ENCODE data around the gene SMIM24. TPM values are rescaled to one million over a fixed set of nuclear protein-coding genes. Genes with fewer than 3 reads are reported as not detected.

Gene SMIM24
- total and polyA plus RNA-seq, 9 of the 15 experiments (the other 6 are each of a cell fraction or from before 2014, with no cell fraction given): 0.45 to 12.3 (median 1.4) TPM; not detected in 1

DNA sequence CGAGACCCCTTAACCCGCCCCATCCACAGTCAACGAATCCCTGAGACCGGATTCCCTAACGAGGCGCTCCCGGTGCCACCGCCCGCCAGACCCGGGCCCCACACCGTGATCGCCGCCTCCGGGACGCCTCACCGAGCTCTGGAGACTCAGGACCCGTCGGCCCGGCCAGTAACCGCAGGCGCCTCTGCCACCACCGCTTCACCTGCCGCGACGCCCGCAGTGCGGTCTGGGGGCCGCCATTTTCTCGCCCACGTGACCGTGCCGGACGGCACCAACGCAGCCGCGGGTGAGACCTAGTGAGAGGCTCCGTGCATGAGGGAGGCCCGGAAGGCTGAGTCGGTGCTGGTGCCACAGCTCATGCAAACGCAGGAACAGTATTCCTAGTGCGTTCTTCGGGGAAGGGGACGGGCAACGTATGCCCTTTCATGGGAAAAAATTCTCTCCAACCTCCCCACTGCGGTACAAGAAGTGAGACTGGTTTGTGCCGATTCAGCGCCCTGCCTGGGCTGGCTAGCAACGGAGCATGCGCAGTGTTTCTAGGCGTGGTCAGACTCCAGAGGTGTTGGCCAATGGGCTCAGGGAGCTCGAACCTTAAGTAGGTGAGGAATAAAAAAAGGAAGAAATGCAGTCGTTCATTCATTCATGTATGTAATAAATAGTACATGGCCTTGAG lies 20.2 kb upstream of the SMIM24 start, which contains the start of gene DOHH (continued):
- TF ChIP-seq HMGXB4 (CRISPR knock-in tag; IDR thresholded peaks at IDR 0.05) (peak; percentile 90; the same call in 1 of the 2 replicates), JUND (IDR thresholded peaks at IDR 0.05; ENCODE audit: borderline replicate concordance, low read depth, low read length) (peak; percentile 98), JUND (tag; IDR thresholded peaks at IDR 0.05; ENCODE audit: borderline replicate concordance, low read depth, low read length) (peak; percentile 18; the same call in 2 of the 3 replicates), USF1 (CRISPR knock-in tag; IDR thresholded peaks at IDR 0.05) (peak; percentile 100), TCF15 (CRISPR knock-in tag; IDR thresholded peaks at IDR 0.05) (no peak), MAZ (CRISPR knock-in tag; conservative IDR thresholded peaks at IDR 0.05 in 1 of 2, IDR thresholded peaks at IDR 0.05 in 1 of 2) (peak; percentile 60 to 72), CREM (IDR thresholded peaks at IDR 0.05; ENCODE audit: low read depth) (peak; percentile 78), NEUROD1 (IDR thresholded peaks at IDR 0.05; ENCODE audit: borderline replicate concordance, low read depth, low read length, partially characterized antibody) (peak; percentile 89), POLR3A (IDR thresholded peaks at IDR 0.05; ENCODE audit: borderline replicate concordance, extremely low read depth, insufficient read depth, insufficient read length) (no peak)
- TF ChIP-seq, protein P1, sequence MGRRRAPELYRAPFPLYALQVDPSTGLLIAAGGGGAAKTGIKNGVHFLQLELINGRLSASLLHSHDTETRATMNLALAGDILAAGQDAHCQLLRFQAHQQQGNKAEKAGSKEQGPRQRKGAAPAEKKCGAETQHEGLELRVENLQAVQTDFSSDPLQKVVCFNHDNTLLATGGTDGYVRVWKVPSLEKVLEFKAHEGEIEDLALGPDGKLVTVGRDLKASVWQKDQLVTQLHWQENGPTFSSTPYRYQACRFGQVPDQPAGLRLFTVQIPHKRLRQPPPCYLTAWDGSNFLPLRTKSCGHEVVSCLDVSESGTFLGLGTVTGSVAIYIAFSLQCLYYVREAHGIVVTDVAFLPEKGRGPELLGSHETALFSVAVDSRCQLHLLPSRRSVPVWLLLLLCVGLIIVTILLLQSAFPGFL (CRISPR knock-in tag; IDR thresholded peaks at IDR 0.05): 0 out of 2 replicates have a peak, but pooled peaks have one; percentile 68
- TF ChIP-seq, protein P2, sequence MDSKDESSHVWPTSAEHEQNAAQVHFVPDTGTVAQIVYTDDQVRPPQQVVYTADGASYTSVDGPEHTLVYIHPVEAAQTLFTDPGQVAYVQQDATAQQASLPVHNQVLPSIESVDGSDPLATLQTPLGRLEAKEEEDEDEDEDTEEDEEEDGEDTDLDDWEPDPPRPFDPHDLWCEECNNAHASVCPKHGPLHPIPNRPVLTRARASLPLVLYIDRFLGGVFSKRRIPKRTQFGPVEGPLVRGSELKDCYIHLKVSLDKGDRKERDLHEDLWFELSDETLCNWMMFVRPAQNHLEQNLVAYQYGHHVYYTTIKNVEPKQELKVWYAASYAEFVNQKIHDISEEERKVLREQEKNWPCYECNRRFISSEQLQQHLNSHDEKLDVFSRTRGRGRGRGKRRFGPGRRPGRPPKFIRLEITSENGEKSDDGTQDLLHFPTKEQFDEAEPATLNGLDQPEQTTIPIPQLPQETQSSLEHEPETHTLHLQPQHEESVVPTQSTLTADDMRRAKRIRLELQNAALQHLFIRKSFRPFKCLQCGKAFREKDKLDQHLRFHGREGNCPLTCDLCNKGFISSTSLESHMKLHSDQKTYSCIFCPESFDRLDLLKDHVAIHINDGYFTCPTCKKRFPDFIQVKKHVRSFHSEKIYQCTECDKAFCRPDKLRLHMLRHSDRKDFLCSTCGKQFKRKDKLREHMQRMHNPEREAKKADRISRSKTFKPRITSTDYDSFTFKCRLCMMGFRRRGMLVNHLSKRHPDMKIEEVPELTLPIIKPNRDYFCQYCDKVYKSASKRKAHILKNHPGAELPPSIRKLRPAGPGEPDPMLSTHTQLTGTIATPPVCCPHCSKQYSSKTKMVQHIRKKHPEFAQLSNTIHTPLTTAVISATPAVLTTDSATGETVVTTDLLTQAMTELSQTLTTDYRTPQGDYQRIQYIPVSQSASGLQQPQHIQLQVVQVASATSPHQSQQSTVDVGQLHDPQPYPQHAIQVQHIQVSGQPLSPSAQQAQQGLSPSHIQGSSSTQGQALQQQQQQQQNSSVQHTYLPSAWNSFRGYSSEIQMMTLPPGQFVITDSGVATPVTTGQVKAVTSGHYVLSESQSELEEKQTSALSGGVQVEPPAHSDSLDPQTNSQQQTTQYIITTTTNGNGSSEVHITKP (IDR thresholded peaks at IDR 0.05; ENCODE audit: partially characterized antibody): peak; percentile 100
- TF ChIP-seq, protein P3, sequence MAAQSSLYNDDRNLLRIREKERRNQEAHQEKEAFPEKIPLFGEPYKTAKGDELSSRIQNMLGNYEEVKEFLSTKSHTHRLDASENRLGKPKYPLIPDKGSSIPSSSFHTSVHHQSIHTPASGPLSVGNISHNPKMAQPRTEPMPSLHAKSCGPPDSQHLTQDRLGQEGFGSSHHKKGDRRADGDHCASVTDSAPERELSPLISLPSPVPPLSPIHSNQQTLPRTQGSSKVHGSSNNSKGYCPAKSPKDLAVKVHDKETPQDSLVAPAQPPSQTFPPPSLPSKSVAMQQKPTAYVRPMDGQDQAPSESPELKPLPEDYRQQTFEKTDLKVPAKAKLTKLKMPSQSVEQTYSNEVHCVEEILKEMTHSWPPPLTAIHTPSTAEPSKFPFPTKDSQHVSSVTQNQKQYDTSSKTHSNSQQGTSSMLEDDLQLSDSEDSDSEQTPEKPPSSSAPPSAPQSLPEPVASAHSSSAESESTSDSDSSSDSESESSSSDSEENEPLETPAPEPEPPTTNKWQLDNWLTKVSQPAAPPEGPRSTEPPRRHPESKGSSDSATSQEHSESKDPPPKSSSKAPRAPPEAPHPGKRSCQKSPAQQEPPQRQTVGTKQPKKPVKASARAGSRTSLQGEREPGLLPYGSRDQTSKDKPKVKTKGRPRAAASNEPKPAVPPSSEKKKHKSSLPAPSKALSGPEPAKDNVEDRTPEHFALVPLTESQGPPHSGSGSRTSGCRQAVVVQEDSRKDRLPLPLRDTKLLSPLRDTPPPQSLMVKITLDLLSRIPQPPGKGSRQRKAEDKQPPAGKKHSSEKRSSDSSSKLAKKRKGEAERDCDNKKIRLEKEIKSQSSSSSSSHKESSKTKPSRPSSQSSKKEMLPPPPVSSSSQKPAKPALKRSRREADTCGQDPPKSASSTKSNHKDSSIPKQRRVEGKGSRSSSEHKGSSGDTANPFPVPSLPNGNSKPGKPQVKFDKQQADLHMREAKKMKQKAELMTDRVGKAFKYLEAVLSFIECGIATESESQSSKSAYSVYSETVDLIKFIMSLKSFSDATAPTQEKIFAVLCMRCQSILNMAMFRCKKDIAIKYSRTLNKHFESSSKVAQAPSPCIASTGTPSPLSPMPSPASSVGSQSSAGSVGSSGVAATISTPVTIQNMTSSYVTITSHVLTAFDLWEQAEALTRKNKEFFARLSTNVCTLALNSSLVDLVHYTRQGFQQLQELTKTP (IDR thresholded peaks at IDR 0.05; ENCODE audit: low read depth in 1 of 2, partially characterized antibody in 2 of 2): peak in 1 of 2 experiments; percentile 66
